ENCODE measurements around the gene MANEA. TPM values are rescaled to one million over a fixed set of nuclear protein-coding genes. Genes with fewer than 3 reads are reported as not detected.

MANEA gene
- polyA plus RNA-seq, 2 of the 4 experiments (the other 2 are of a cell fraction), result 4.0 to 13.3 TPM

GRCh38 chr6:95601133-95601532 is 23.8 kb downstream of the MANEA start:
- Histone ChIP-seq H3K9me3 (no peaks in the 10 kb centered on the region), H3K4me1 (no peaks in the 10 kb centered on the region), H3K4me2 (peak overlapping the region; percentile 25; the same call in 2 of the 3 replicates), H3K4me3 (no peak overlapping the region), H3K27ac (no peak overlapping the region)
- ATAC-seq (no peak), DNase-seq (ENCODE audit: low read depth in 1 of 2, low spot score in 1 of 2) (peak in 1 of 2 experiments; percentile 0), FAIRE-seq (no peak)
- POLR2A ChIA-PET, result no interaction called here
- WGBS (ENCODE audit: missing lambda C conversion rate), result 54% methylated on average over 3 of the region's 3 CpGs
- CTCF ChIA-PET, result no interaction called here
- TF ChIP-seq PHF8 (IDR thresholded peaks at IDR 0.05; ENCODE audit: borderline replicate concordance, low read depth) (no peak), CEBPB (IDR thresholded peaks at IDR 0.05) (no peak), JUNB (IDR thresholded peaks at IDR 0.05) (no peak), ZNF302 (CRISPR knock-in tag; IDR thresholded peaks at IDR 0.05) (no peak), TFCP2L1 (CRISPR knock-in tag; IDR thresholded peaks at IDR 0.05) (no peak), MAZ (IDR thresholded peaks at IDR 0.05; ENCODE audit: borderline replicate concordance, low read depth, low read length) (no peak), ZFP36 (IDR thresholded peaks at IDR 0.05; ENCODE audit: borderline replicate concordance, partially characterized antibody) (no peak), KDM1A (IDR thresholded peaks at IDR 0.05; ENCODE audit: low read depth) (no peak), POLR2AphosphoS2 (conservative IDR thresholded peaks at IDR 0.05; ENCODE audit: low read length) (no peak), RCOR1 (IDR thresholded peaks at IDR 0.05; ENCODE audit: low read depth, low read length) (no peak), BHLHE40 (IDR thresholded peaks at IDR 0.05; ENCODE audit: low read depth, low read length) (no peak), RNF2 (IDR thresholded peaks at IDR 0.05; ENCODE audit: borderline replicate concordance, low read depth) (no peak), SREBF2 (IDR thresholded peaks at IDR 0.05) (no peak), BCL3 (IDR thresholded peaks at IDR 0.05) (no peak)
- TF ChIP-seq, protein P1, sequence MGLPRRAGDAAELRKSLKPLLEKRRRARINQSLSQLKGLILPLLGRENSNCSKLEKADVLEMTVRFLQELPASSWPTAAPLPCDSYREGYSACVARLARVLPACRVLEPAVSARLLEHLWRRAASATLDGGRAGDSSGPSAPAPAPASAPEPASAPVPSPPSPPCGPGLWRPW (IDR thresholded peaks at IDR 0.05), result no peak

- no peak overlapping the region for H3K27ac ChIP-seq
- 34% methylated on average over 3 of the region's 3 CpGs for WGBS (ENCODE audit: missing lambda C conversion rate)
- H3K4me2 ChIP-seq, result no peak overlapping the region
- no peak for DNase-seq (ENCODE audit: low read depth in 1 of 2, low spot score in 1 of 2)
- CTCF ChIA-PET, result no interaction called here
- no peak overlapping the region for H3K4me3 ChIP-seq
- no peaks in the 10 kb centered on the region for H3K4me1 ChIP-seq
- H3K9me3 ChIP-seq, result no peaks in the 10 kb centered on the region
- TF ChIP-seq HDAC2 (IDR thresholded peaks at IDR 0.05) (no peak), RARB (CRISPR knock-in tag; IDR thresholded peaks at IDR 0.05) (no peak), HEYL (CRISPR knock-in tag; IDR thresholded peaks at IDR 0.05) (no peak), POLR2AphosphoS2 (conservative IDR thresholded peaks at IDR 0.05; ENCODE audit: low read length) (no peak)
- TF ChIP-seq, protein P1 (IDR thresholded peaks at IDR 0.05), result no peak
- TF ChIP-seq, protein P2, sequence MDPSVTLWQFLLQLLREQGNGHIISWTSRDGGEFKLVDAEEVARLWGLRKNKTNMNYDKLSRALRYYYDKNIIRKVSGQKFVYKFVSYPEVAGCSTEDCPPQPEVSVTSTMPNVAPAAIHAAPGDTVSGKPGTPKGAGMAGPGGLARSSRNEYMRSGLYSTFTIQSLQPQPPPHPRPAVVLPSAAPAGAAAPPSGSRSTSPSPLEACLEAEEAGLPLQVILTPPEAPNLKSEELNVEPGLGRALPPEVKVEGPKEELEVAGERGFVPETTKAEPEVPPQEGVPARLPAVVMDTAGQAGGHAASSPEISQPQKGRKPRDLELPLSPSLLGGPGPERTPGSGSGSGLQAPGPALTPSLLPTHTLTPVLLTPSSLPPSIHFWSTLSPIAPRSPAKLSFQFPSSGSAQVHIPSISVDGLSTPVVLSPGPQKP (IDR thresholded peaks at IDR 0.05; ENCODE audit: low read depth, low read length), result no peak
- TF ChIP-seq, protein P3, sequence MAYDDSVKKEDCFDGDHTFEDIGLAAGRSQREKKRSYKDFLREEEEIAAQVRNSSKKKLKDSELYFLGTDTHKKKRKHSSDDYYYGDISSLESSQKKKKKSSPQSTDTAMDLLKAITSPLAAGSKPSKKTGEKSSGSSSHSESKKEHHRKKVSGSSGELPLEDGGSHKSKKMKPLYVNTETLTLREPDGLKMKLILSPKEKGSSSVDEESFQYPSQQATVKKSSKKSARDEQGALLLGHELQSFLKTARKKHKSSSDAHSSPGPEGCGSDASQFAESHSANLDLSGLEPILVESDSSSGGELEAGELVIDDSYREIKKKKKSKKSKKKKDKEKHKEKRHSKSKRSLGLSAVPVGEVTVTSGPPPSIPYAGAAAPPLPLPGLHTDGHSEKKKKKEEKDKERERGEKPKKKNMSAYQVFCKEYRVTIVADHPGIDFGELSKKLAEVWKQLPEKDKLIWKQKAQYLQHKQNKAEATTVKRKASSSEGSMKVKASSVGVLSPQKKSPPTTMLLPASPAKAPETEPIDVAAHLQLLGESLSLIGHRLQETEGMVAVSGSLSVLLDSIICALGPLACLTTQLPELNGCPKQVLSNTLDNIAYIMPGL (CRISPR knock-in tag; IDR thresholded peaks at IDR 0.05; ENCODE audit: borderline replicate concordance), result no peak
- no peak for ATAC-seq
- FAIRE-seq, result no peak
- POLR2A ChIA-PET, result no interaction called here
These were observed 36.8 kb downstream of the MANEA start for GRCh38 chr6:95614094-95614493.

GRCh38 chr6:95629551-95629950 is 52.2 kb downstream of the MANEA start:
- CTCF ChIA-PET, result no interaction called here
- H3K4me3 ChIP-seq, result no peak overlapping the region
- WGBS (ENCODE audit: missing lambda C conversion rate), result 28% methylated on average over 2 of the region's 2 CpGs
- POLR2A ChIA-PET, result no interaction called here
- FAIRE-seq (no peak), ATAC-seq (no peak), DNase-seq (ENCODE audit: low read depth in 1 of 2, low spot score in 1 of 2) (no peak)
- H3K27ac ChIP-seq, result no peak overlapping the region
- H3K4me1 ChIP-seq, result no peaks in the 10 kb centered on the region
- no peaks in the 10 kb centered on the region for H3K9me3 ChIP-seq
- H3K4me2 ChIP-seq, result no peak overlapping the region
- TF ChIP-seq CEBPB (IDR thresholded peaks at IDR 0.05), result no peak
- TF ChIP-seq ZNF302 (CRISPR knock-in tag; IDR thresholded peaks at IDR 0.05), result no peak
- no peak for TF ChIP-seq CHD4 (IDR thresholded peaks at IDR 0.05; ENCODE audit: borderline replicate concordance)
- no peak for TF ChIP-seq NR3C1 (IDR thresholded peaks at IDR 0.05)
- no peak for TF ChIP-seq JUNB (IDR thresholded peaks at IDR 0.05)
- TF ChIP-seq, protein P1 (IDR thresholded peaks at IDR 0.05), result no peak
- no peak for TF ChIP-seq MAFK (IDR thresholded peaks at IDR 0.05; ENCODE audit: partially characterized antibody)
- TF ChIP-seq E2F6 (IDR thresholded peaks at IDR 0.05; ENCODE audit: borderline replicate concordance, low read depth), result no peak
- TF ChIP-seq HDAC2 (IDR thresholded peaks at IDR 0.05), result no peak
- no peak for TF ChIP-seq BHLHE40 (IDR thresholded peaks at IDR 0.05; ENCODE audit: low read depth, low read length)
- no peak for TF ChIP-seq RNF2 (IDR thresholded peaks at IDR 0.05; ENCODE audit: borderline replicate concordance, low read depth)
- no peak for TF ChIP-seq EHMT2 (IDR thresholded peaks at IDR 0.05; ENCODE audit: low read depth)
- TF ChIP-seq KDM5A (IDR thresholded peaks at IDR 0.05), result no peak
- no peak for TF ChIP-seq ZC3H11A (IDR thresholded peaks at IDR 0.05)
- TF ChIP-seq ZSCAN20 (CRISPR knock-in tag; IDR thresholded peaks at IDR 0.05), result no peak
